HG02588 (cell line): ENCODE data around the gene KREMEN1.
"Not testable (repeated sequence)": the region's sequence is repeated elsewhere in the genome, so short reads cannot be mapped to it uniquely, and the experiment has no call there.

ENCODE experiments used
- ATAC-seq: cut with Tn5 transposase; IDR thresholded peaks from one replicate; pipeline ENCODE4 v1.9.1; 2021; ENCODE audit warnings: mild to moderate bottlenecking, moderate library complexity; ENCODE audit not compliant: unreplicated experiment

The KREMEN1 gene

GRCh38 chr22:29078036-29078868 is 5.4 kb downstream of the KREMEN1 start:
- ATAC-seq = no peak

- no peak for ATAC-seq
Measured at GRCh38 chr22:29078869-29079207, 6.0 kb downstream of the KREMEN1 start.

DNA sequence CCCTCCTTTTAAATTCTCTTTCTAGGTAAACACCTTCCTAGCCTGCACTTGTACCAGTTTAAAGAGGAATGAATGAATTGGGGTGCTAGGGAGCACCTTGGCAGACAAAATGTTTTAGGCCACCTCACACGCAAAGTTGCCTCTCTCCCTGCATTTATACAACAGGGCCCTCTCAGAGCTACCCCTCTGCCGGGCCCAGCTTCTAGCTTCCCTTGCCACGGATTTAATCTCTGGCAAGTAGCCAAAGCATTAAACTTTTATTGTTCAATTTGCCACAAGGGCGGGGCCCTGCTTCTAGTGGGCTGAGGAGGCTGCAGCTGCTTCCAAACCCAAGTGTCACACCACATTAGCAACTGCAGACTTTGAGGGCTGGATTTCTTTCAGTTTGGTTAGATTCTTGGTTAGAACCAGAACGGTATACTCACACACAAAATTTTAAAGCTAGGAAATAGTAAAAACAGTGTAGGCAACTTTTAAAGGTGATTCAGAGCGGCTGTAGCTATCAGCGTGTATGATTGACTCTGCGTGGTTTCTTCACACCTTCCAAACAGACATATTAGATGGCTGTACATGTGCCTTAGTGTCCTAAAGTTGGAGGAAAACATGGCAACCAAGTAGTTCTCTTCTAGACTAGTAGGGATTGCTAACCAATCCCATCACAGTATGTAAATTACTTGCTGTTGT is 6.5 kb downstream of the KREMEN1 start:
- no peak for ATAC-seq

DNA sequence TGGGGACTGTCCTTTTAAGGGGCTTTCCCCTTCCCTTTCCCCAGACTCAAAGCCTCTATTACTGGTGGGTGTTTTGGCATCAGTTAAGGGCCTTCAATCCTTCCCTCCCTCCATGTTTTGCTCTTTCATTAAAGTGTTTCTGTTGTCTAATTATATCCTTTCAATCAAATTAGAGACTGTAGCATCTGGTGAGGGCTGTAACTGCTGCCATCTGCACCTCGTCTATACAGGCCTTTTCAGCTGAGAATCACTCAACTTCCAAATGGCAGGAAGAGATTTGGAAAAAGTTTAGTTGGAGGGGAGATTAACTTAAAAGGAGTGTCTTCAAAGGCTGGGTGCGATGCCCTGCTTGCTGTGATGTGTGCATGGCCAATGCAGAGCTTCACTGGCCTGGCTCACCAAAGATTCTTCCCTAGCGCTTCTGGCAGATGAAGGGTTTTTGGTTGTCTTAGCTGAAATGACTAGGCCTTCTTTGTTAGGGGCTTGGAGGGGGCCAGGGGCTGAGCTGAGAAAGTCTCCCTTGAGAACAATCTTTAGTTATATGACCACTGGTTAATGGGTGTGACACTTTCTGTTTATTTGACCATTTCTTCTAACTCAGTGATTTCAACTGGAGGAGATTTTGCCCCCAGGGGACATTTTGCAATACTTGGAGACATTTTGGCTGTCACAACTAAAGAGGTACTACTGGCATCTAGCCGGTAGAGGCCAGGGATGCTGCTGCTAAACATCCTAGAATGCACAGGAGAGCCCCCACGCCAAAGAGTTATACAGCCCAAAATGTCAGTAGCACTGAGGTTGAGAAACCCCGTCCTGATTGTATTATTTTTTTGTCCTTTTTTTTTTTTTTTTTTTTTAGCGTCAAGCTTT is 7.5 kb downstream of the KREMEN1 start:
- no peak for ATAC-seq

GRCh38 chr22:29081517-29082236 is 8.8 kb downstream of the KREMEN1 start:
- ATAC-seq = no peak

DNA sequence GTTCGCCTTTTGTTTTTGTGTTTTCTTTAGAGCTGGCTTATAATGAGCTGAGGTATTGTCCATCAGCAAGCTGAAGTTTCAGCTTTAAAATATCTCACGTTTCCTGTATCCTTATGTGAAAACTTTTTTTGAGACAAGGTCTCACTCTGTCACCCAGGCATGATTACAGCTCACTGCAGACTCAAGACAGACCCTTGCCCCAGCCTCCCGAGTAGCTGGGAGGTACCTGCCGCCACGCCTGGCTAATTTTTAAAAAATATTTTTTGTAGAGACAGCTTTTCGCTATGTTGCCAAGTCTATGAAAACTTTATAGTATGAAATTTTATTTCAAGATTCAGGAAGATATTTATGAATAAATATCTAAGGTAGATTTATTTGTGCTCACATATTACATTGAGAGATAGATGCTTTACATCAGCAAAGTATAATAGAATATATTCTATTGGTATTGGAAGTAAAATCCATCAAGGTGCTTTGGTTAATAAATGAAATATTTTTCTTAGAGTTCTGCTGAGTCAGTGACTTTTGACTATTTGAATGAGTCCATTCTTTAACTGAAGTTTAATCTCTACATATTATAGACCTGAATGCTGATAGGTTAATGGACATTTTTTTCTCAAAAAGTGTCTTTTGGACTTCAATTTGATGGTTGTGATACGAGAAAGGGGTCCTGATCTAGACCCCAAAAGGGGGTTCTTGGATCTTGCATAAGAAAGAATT is 10.2 kb downstream of the KREMEN1 start:
- no peak for ATAC-seq

DNA sequence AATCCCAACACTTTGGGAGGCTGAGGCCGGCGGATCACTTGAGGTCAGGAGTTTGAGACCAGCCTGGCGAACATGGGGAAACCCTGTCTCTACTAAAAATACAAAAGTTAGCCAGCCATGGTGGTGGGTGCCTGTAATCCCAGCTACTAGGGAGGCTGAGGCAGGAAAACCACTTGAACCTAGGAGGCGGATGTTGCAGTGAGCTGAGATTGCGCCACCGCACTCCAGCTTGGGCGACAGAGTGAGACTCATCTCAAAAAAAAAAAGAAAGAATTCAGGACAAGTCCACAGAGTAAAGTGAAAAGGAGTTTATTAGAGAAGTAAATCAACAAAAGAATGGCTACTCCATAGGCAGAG is 10.7 kb downstream of the KREMEN1 start:
- not testable (repeated sequence) for ATAC-seq

GRCh38 chr22:29083933-29084591 is 11.2 kb downstream of the KREMEN1 start:
- ATAC-seq = no peak

DNA sequence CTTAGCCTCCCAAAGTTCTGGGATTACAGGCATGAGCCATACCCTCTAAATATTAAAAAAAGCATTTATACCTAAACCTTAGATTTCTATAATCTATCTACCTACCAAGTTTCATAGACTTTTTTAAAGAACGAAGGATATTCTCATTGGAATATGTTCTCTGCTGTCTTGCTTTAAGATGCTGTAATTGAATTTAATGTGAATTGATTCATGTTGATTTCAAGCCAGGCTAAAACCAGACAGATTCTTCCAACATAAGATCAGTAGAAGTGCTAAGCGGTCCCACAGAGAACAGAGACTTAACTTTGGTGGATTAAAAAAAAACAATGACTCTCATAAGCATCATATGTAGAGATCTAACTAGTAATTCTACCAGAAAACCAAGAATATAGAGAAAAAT is 14.2 kb downstream of the KREMEN1 start:
- no peak for ATAC-seq

- no peak for ATAC-seq
Measured at GRCh38 chr22:29088809-29089208, 16.0 kb downstream of the KREMEN1 start.

- ATAC-seq = no peak
Measured at GRCh38 chr22:29089507-29089906, 16.7 kb downstream of the KREMEN1 start.

DNA sequence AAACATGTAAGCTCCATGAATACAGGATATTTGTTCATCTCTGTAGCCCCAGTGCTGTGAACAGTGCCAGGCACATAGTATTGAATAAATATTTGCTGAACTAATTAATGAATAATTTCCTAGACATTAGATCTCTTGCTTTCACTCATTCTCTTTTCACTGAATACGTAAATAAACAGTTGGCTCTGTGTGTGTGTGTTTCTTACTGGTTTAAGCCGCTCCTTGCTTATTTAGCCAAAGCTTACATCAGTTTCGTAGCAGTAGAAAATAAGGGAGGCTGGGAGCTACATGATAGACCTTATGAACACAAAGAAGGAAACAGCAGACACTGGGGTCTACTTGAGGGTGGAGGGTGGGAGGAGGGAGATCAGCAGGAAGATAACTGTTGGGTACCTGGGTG is 17.2 kb downstream of the KREMEN1 start:
- ATAC-seq = no peak

DNA sequence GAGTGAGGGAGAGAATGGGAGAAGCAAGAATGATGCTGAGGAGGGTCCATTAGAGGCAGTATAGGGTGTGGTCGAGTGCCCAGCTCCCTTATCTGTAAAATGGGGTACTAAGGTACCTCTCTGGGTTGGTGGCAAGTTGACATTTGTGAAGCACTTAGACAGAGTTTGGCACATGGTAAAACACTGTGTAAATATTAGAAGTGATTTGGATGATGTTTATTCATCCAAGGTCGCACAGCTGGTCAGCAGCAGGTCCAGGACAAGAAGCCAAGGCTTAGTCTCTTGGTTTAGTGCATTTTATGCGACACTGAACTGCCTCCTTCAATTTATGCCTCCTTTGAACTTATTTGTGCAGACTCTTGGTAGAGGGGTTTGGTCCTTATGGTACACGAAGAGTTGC is 19.4 kb downstream of the KREMEN1 start:
- no peak for ATAC-seq

GRCh38 chr22:29093030-29093429 is 20.2 kb downstream of the KREMEN1 start:
- ATAC-seq = no peak

DNA sequence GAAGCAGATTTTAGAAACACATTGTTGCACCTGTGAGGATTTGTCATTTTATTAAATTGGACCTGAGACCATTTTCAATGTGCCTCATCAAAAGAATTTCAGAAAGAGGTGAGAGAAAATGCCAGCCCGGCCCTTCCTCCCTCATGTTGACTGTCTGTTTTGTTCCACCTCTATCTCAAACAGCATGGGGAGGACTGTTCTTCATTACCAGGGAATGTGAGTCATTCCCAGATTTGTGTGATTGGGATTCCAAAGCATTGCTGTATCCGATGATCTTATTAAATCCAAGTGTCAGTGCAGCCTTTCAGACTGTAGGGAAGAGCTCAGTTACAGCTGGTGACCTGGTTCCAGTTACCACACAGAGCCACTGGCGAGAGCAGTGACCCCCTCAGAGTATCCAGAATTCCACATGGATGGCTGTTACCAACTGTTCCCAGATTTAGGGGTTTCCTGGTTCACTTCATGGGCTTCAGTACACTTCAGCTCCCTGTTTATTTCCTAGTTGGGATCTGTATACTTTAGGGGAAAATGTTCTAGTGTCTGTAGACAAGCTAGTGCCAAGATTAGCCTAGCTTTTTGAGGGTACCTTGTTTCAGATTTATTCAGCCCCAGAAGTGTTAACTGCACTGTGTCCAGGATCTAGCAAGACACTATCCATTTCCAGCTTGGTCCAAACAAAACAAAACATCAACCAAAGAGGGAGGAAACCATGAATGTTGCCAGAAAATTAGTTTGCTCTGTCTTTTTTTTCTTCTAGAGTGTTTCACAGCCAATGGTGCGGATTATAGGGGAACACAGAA is 20.9 kb downstream of the KREMEN1 start:
- no peak for ATAC-seq

DNA sequence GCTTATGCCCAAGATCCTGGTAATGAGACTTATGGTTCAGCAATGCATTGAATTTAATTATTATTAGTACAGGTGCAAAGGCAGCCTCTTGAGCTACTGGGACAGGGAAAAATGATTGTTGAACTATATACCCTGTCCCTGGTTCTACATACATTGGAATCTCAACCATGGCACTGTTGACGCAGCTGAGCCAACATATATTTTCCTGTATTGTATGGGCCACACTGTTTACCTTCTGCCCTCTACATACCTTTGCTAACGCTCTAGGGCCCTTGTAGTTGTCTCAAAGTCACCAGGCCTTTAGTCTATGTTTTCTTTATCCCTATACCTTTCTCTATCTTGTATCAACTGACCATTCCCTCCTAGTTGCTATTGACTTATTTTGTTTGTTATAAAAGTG is 22.6 kb downstream of the KREMEN1 start:
- no peak for ATAC-seq

DNA sequence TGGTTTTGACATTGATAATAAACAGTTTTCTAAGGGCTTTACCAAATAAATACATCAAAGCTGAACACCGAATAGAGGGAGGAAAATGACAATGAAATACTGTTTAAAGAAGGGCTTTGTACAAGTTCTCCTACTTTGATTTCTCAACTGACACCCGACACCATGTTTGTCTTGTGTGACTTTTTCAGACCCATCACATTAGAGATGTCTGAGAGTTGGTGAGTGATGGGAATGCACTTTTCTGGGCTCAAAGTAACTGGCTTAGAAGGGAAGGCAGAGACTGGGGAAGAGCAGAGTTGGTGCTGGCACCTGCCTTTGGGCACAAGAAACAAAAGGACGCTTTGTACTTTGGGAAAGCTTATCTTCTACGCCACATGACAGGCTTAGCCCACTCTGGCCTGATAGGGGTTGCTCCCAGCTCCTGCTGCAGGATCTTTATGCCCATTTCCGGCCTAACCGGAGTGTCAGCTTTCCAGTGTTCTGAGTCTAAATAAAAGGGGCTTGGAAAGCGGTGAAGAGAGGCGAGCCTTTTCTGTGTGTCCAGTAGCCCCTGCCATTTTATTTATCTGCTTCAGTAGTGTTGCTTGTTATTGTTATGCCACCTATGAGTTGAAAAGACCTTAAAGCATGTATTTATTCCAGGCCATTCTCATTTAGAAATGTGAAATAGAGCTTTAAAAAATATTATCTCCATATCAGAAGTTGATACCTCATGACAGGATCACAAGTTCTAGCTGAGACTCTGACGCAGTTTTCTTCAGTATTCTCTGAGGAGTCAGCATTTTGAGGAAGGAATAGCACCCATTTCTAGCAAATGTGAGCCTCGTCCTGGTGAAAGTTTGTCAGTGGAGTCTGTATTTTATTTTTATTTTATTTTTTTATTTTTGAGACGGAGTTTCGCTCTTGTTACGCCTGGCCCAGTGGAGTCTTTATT is 24.2 kb downstream of the KREMEN1 start:
- ATAC-seq = no peak

- ATAC-seq = no peak
Measured at GRCh38 chr22:29098296-29098695, 25.5 kb downstream of the KREMEN1 start.
